ENCODE data around the gene MSRB1. TPM values are rescaled to one million over a fixed set of nuclear protein-coding genes. Genes with fewer than 3 reads are reported as not detected.
A peak's percentile ranks its signal among the peaks of the same experiment; 100 is the strongest.

The MSRB1 gene
- total and polyA plus RNA-seq, 3 experiments from 2014 or later, result 20.2 to 20.4 (median 20.4) TPM

- Mint-ChIP-seq H3K9me3 (no peaks in the 10 kb centered on the region), H3K27ac (no peak overlapping the region), H3K4me3 (no peak overlapping the region), H3K36me3 (peaks cover 0 to 51% (median 2%) of the 10 kb centered on the region in 3 donors), H3K4me1 (peaks cover 6% of the 10 kb centered on the region in 3 donors), H3K27me3 (peaks cover 11 to 12% of the 10 kb centered on the region in 2 donors)
- DNase-seq, result no peak
- Histone ChIP-seq H3K27ac (ENCODE audit: low read depth, low read length) (no peak overlapping the region), H3K36me3 (ENCODE audit: insufficient read depth, low read length) (peaks cover 20% of the 10 kb centered on the region), H3K9me3 (ENCODE audit: low read length) (no peaks in the 10 kb centered on the region), H3K4me3 (ENCODE audit: low read length) (no peak overlapping the region), H3K4me1 (ENCODE audit: insufficient read depth, low read length) (peaks cover 9% of the 10 kb centered on the region), H3K27me3 (ENCODE audit: insufficient read depth, low read length, poor library complexity, severe bottlenecking) (peaks cover 16% of the 10 kb centered on the region)
- ChIA-PET CTCF (interaction anchor here (1.0 to 1.1 kb wide), 2 partner anchors 27 to 163 kb away, joined by 3 to 4 read pairs; no protein-coding TSS in a partner anchor), POLR2A (interaction anchor here (1.4 kb wide), 1 partner anchor 13 kb away, joined by 5 read pairs; the partner anchor contains the start of gene RPS2)
Measured at GRCh38 chr16:1976951-1977874, 34.2 kb upstream of the MSRB1 start.

DNA sequence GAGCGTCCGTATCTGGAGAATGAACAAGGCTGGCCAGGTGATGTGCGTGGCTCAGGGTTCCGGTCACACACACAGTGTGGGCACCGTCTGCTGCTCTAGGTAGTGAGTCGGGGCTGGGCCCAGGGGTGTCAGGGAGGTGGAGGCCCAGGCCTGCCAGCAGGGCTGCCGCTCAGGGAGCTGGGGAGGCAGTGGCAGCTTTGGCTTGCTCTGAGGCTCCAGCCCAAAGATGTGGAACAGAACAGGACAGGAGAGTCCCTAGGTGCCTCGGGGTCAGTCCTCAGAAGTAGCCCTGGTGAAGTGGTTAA is 33.2 kb upstream of the MSRB1 start:
- H3K36me3 Mint-ChIP-seq, result peaks cover 0 to 57% (median 2%) of the 10 kb centered on the region in 3 donors
- peaks cover 6 to 13% of the 10 kb centered on the region in 2 donors for H3K27me3 Mint-ChIP-seq
- Histone ChIP-seq H3K27me3 (ENCODE audit: insufficient read depth, low read length, poor library complexity, severe bottlenecking) (peaks cover 8% of the 10 kb centered on the region), H3K4me3 (ENCODE audit: low read length) (no peak overlapping the region), H3K9me3 (ENCODE audit: low read length) (no peaks in the 10 kb centered on the region), H3K27ac (ENCODE audit: low read depth, low read length) (no peak overlapping the region), H3K36me3 (ENCODE audit: insufficient read depth, low read length) (peaks cover 20% of the 10 kb centered on the region), H3K4me1 (ENCODE audit: insufficient read depth, low read length) (peaks cover 12% of the 10 kb centered on the region)
- no peak overlapping the region for H3K27ac Mint-ChIP-seq
- H3K4me1 Mint-ChIP-seq, result peaks cover 13 to 15% (median 14%) of the 10 kb centered on the region in 3 donors
- POLR2A ChIA-PET, result interaction anchor here (1.4 kb wide), 1 partner anchor 11 kb away, joined by 5 read pairs; the partner anchor contains the start of gene RPS2
- DNase-seq, result no peak
- CTCF ChIA-PET, result no interaction called here
- H3K9me3 Mint-ChIP-seq, result peaks cover 0 to 5% (median 0%) of the 10 kb centered on the region in 5 donors
- H3K4me3 Mint-ChIP-seq, result no peak overlapping the region

GRCh38 chr16:1975432-1976215 is 32.6 kb upstream of the MSRB1 start:
- Mint-ChIP-seq H3K4me3 (peak overlapping the region in 1 of 7 donors; percentile 56), H3K36me3 (peaks cover 0 to 57% (median 2%) of the 10 kb centered on the region in 3 donors), H3K27me3 (peaks cover 3 to 9% of the 10 kb centered on the region in 2 donors), H3K4me1 (peaks cover 17 to 20% (median 19%) of the 10 kb centered on the region in 3 donors), H3K27ac (no peak overlapping the region), H3K9me3 (peaks cover 0 to 5% (median 0%) of the 10 kb centered on the region in 5 donors)
- CTCF ChIA-PET, result no interaction called here
- Histone ChIP-seq H3K4me1 (ENCODE audit: insufficient read depth, low read length) (peaks cover 17% of the 10 kb centered on the region), H3K4me3 (ENCODE audit: low read length) (no peak overlapping the region), H3K9me3 (ENCODE audit: low read length) (no peaks in the 10 kb centered on the region), H3K27ac (ENCODE audit: low read depth, low read length) (no peak overlapping the region), H3K36me3 (ENCODE audit: insufficient read depth, low read length) (peaks cover 20% of the 10 kb centered on the region), H3K27me3 (ENCODE audit: insufficient read depth, low read length, poor library complexity, severe bottlenecking) (peaks cover 3% of the 10 kb centered on the region)
- POLR2A ChIA-PET, result interaction anchor here (0.8 kb wide), 1 partner anchor 11 kb away, joined by 3 read pairs; the partner anchor contains the start of gene RPS2
- DNase-seq, result no peak

DNA sequence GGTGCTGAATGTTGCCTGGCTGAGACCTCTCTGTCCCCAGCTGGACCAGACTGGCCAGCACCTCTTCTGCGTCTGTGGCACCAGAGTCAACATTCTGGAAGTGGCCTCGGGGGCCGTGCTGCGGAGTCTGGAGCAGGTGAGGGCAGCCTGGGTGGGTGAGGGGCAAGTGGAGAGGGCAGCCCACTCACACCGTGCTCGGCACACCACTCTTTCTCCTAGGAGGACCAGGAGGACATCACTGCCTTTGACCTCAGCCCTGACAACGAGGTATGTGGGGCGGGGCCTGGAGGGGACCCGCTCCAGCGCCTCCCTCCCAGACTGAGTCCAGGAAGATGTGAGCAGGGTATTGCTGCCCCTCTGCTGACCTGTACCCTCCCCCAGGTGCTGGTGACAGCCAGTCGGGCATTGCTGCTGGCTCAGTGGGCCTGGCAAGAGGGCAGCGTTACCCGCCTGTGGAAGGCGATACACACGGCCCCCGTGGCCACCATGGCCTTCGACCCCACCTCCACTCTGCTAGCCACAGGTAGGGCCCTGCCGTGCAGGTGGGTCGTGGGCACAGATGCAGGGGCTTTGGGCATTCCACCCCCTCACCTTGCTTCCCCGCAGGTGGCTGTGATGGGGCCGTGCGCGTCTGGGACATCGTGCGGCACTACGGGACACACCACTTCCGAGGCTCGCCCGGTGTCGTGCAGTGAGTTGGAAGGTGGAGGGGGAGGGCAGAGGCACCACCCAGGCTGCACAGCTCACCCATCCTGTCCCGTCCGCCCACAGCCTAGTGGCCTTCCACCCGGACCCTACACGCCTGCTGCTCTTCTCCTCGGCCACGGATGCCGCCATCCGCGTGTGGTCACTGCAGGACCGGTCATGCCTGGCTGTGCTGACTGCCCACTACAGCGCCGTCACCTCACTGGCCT is 31.4 kb upstream of the MSRB1 start:
- Histone ChIP-seq H3K36me3 (ENCODE audit: insufficient read depth, low read length) (peaks cover 20% of the 10 kb centered on the region), H3K9me3 (ENCODE audit: low read length) (no peaks in the 10 kb centered on the region), H3K27me3 (ENCODE audit: insufficient read depth, low read length, poor library complexity, severe bottlenecking) (no peaks in the 10 kb centered on the region), H3K4me3 (ENCODE audit: low read length) (no peak overlapping the region), H3K27ac (ENCODE audit: low read depth, low read length) (no peak overlapping the region), H3K4me1 (ENCODE audit: insufficient read depth, low read length) (peaks cover 17% of the 10 kb centered on the region)
- peaks cover 0 to 57% (median 2%) of the 10 kb centered on the region in 3 donors for H3K36me3 Mint-ChIP-seq
- ChIA-PET POLR2A (interaction anchor here (0.8 kb wide), 1 partner anchor 10 kb away, joined by 3 read pairs; the partner anchor contains the start of gene RPS2), CTCF (interaction anchor here (0.7 kb wide), 1 partner anchor 30 kb away, joined by 3 read pairs; no protein-coding TSS in a partner anchor)
- no peak overlapping the region for H3K27ac Mint-ChIP-seq
- peaks cover 0 to 5% (median 0%) of the 10 kb centered on the region in 5 donors for H3K9me3 Mint-ChIP-seq
- DNase-seq, result no peak
- peaks cover under 1 to 5% of the 10 kb centered on the region in 2 donors for H3K27me3 Mint-ChIP-seq
- peak overlapping the region in 4 of 7 donors; percentile 12 to 74 (median 32) for H3K4me3 Mint-ChIP-seq
- peaks cover 17 to 20% (median 19%) of the 10 kb centered on the region in 3 donors for H3K4me1 Mint-ChIP-seq

- peaks cover 0 to 56% (median 2%) of the 10 kb centered on the region in 3 donors for H3K36me3 Mint-ChIP-seq
- POLR2A ChIA-PET, result interaction anchor here (0.6 to 1.2 kb wide), 2 partner anchors 9 to 13 kb away, joined by 3 to 6 read pairs; partner anchors contain the start of gene RPS2
Measured at GRCh38 chr16:1973461-1974156, 30.6 kb upstream of the MSRB1 start.

GRCh38 chr16:1972490-1972877 is 29.5 kb upstream of the MSRB1 start:
- Histone ChIP-seq H3K36me3 (ENCODE audit: insufficient read depth, low read length) (peaks cover 20% of the 10 kb centered on the region), H3K4me3 (ENCODE audit: low read length) (peak overlapping the region; percentile 66), H3K4me1 (ENCODE audit: insufficient read depth, low read length) (peaks cover 17% of the 10 kb centered on the region), H3K27ac (ENCODE audit: low read depth, low read length) (peak overlapping the region; percentile 83), H3K9me3 (ENCODE audit: low read length) (no peaks in the 10 kb centered on the region), H3K27me3 (ENCODE audit: insufficient read depth, low read length, poor library complexity, severe bottlenecking) (no peaks in the 10 kb centered on the region)
- Mint-ChIP-seq H3K27ac (peak overlapping the region in 6 of 8 donors; percentile 66 to 97 (median 76)), H3K4me3 (peak overlapping the region; percentile 89 to 97 (median 93)), H3K9me3 (peaks cover 0 to 5% (median 0%) of the 10 kb centered on the region in 5 donors), H3K36me3 (peaks cover 0 to 45% (median 2%) of the 10 kb centered on the region in 3 donors), H3K4me1 (peaks cover 17 to 20% (median 19%) of the 10 kb centered on the region in 3 donors), H3K27me3 (peaks cover 0 to 5% of the 10 kb centered on the region in 2 donors)
- CTCF ChIA-PET, result interaction anchor here (0.9 to 1.6 kb wide), 5 partner anchors 9 to 32 kb away, joined by 3 to 5 read pairs (median 4); partner anchors contain the start of gene NDUFB10
- no peak for DNase-seq
- POLR2A ChIA-PET, result interaction anchor here (1.2 to 1.7 kb wide), 8 partner anchors 8 to 190 kb away, joined by 3 to 17 read pairs (median 9); partner anchors contain the start of genes GFER, NDUFB10, NUBP2 and RPS2

More at GRCh38 chr16:1973461-1974156, 30.6 kb upstream of the MSRB1 start:
- H3K4me1 ChIP-seq (ENCODE audit: insufficient read depth, low read length), result peaks cover 17% of the 10 kb centered on the region
- no peaks in the 10 kb centered on the region for H3K27me3 ChIP-seq (ENCODE audit: insufficient read depth, low read length, poor library complexity, severe bottlenecking)
- peaks cover 0 to 5% of the 10 kb centered on the region in 2 donors for H3K27me3 Mint-ChIP-seq
- no peak overlapping the region for H3K27ac Mint-ChIP-seq
- H3K27ac ChIP-seq (ENCODE audit: low read depth, low read length), result no peak overlapping the region
- H3K4me1 Mint-ChIP-seq, result peaks cover 17 to 20% (median 19%) of the 10 kb centered on the region in 3 donors
- H3K9me3 ChIP-seq (ENCODE audit: low read length), result no peaks in the 10 kb centered on the region
- CTCF ChIA-PET, result interaction anchor here (0.7 to 1.0 kb wide), 2 partner anchors 13 to 31 kb away, joined by 3 read pairs; no protein-coding TSS in a partner anchor
- no peak for DNase-seq
- peaks cover 20% of the 10 kb centered on the region for H3K36me3 ChIP-seq (ENCODE audit: insufficient read depth, low read length)
- peak overlapping the region in 5 of 7 donors; percentile 12 to 93 (median 52) for H3K4me3 Mint-ChIP-seq
- H3K9me3 Mint-ChIP-seq, result peaks cover 0 to 5% (median 0%) of the 10 kb centered on the region in 5 donors
- H3K4me3 ChIP-seq (ENCODE audit: low read length), result no peak overlapping the region
